Chondrocyte (in vitro differentiated cells): ENCODE measurements around the gene CFAP119. TPM values are rescaled to one million over a fixed set of nuclear protein-coding genes. Genes with fewer than 3 reads are reported as not detected.

Experiments
- DNase-seq: peaks from one replicate; pipeline ENCODE4 v3.0.0; 2021; ENCODE audit warnings: mixed read lengths, low spot score
- H3K27ac Mint-ChIP-seq: one replicate; pipeline ENCODE4 v1.8.0; 2021; ENCODE audit warnings: mild to moderate bottlenecking, moderate library complexity, mixed read lengths; ENCODE audit not compliant: unreplicated experiment
- H3K27me3 Mint-ChIP-seq: 2 replicates; pipeline ENCODE4 v1.8.0; 2021; ENCODE audit warnings: low read depth, mixed read lengths
- H3K36me3 Mint-ChIP-seq: 2 replicates; pipeline ENCODE4 v1.8.0; 2021; ENCODE audit warnings: low read depth, mixed read lengths
- H3K4me1 Mint-ChIP-seq: 2 replicates; pipeline ENCODE4 v1.8.0; 2021; ENCODE audit warnings: low read depth, mild to moderate bottlenecking, mixed read lengths
- H3K4me3 Mint-ChIP-seq: one replicate; pipeline ENCODE4 v1.8.0; 2021; ENCODE audit warnings: mild to moderate bottlenecking, moderate library complexity, mixed read lengths; ENCODE audit not compliant: unreplicated experiment
- H3K9me3 Mint-ChIP-seq: 2 replicates; pipeline ENCODE4 v1.8.0; 2021; ENCODE audit warnings: low read depth, mixed read lengths
- total RNA-seq: library from RNA; stranded (reverse); gene quantifications from 3 replicates; pipeline ENCODE4 v1.2.1, GENCODE V29; 2021
- TF ChIP-seq, protein P1 (sequence below): fragments of 200-600 bp; sonication (generic); IDR thresholded peaks from 2 replicates; pipeline ENCODE4 v1.5.0; 2021; ENCODE audit warnings: antibody characterized with exemption, mild to moderate bottlenecking, moderate library complexity

The CFAP119 gene
- total RNA-seq, 1 donor from 2014 or later, result 6.3 TPM

GRCh38 chr16:30721606-30722005 is 40.3 kb downstream of the CFAP119 start:
- no peak for DNase-seq
- H3K4me3 Mint-ChIP-seq, result no peak overlapping the region

GRCh38 chr16:30721167-30721566 is 40.7 kb downstream of the CFAP119 start:
- Mint-ChIP-seq H3K36me3 (peaks cover 49% of the 10 kb centered on the region), H3K27ac (peak overlapping the region; percentile 27), H3K27me3 (no peaks in the 10 kb centered on the region), H3K4me1 (no peaks in the 10 kb centered on the region), H3K4me3 (no peak overlapping the region), H3K9me3 (no peaks in the 10 kb centered on the region)
- TF ChIP-seq, protein P1, sequence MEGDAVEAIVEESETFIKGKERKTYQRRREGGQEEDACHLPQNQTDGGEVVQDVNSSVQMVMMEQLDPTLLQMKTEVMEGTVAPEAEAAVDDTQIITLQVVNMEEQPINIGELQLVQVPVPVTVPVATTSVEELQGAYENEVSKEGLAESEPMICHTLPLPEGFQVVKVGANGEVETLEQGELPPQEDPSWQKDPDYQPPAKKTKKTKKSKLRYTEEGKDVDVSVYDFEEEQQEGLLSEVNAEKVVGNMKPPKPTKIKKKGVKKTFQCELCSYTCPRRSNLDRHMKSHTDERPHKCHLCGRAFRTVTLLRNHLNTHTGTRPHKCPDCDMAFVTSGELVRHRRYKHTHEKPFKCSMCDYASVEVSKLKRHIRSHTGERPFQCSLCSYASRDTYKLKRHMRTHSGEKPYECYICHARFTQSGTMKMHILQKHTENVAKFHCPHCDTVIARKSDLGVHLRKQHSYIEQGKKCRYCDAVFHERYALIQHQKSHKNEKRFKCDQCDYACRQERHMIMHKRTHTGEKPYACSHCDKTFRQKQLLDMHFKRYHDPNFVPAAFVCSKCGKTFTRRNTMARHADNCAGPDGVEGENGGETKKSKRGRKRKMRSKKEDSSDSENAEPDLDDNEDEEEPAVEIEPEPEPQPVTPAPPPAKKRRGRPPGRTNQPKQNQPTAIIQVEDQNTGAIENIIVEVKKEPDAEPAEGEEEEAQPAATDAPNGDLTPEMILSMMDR, result no peak
- DNase-seq, result peak; percentile 76

More at GRCh38 chr16:30721606-30722005, 40.3 kb downstream of the CFAP119 start:
- TF ChIP-seq, protein P1, result no peak
- Mint-ChIP-seq H3K4me1 (no peaks in the 10 kb centered on the region), H3K27ac (no peak overlapping the region), H3K36me3 (peaks cover 45% of the 10 kb centered on the region), H3K27me3 (no peaks in the 10 kb centered on the region), H3K9me3 (no peaks in the 10 kb centered on the region)

DNA sequence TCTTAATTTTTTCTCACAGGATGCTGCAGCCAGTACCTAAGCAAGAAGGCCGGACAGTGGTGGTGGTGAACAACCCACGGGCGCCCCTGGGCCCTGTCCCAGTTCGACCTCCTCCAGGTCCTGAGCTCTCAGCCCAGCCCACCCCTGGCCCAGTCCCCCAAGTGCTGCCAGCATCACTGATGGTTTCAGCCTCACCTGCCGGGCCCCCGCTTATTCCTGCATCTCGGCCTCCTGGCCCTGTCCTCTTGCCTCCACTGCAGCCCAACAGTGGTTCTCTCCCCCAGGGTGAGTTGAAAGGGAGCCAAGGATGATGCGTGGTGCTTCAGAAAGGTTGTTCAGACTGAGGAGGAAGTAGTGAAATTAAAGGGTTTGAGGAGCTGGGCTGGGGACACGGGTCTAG is 41.2 kb downstream of the CFAP119 start:
- Mint-ChIP-seq H3K27me3 (no peaks in the 10 kb centered on the region), H3K27ac (no peak overlapping the region), H3K36me3 (peaks cover 54% of the 10 kb centered on the region), H3K4me1 (no peaks in the 10 kb centered on the region), H3K4me3 (no peak overlapping the region), H3K9me3 (no peaks in the 10 kb centered on the region)
- peak; percentile 82 for DNase-seq
- TF ChIP-seq, protein P1, result no peak

DNA sequence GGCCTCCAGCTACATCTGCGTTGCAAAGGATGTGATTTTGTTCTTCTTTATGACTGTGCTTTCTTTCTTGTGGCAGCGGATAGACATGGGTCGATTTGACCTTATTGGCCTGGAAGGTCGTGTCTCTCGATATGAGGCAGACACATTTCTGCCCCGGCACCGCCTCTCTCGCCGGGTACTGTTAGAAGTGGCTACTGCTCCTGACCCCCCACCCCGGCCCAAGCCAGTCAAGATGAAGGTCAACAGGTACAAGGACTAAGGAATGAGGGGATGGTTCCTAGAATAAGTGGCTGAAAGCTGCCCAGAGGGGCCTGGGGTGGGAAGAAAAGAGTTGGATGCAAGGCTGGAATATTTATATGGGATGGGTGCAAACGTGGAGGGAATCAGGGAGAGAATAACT is 41.8 kb downstream of the CFAP119 start:
- Mint-ChIP-seq H3K4me1 (peaks cover 2% of the 10 kb centered on the region), H3K27ac (no peak overlapping the region), H3K36me3 (peaks cover 57% of the 10 kb centered on the region), H3K9me3 (no peaks in the 10 kb centered on the region), H3K4me3 (no peak overlapping the region), H3K27me3 (no peaks in the 10 kb centered on the region)
- peak; percentile 65 for DNase-seq
- TF ChIP-seq, protein P1, result no peak

DNA sequence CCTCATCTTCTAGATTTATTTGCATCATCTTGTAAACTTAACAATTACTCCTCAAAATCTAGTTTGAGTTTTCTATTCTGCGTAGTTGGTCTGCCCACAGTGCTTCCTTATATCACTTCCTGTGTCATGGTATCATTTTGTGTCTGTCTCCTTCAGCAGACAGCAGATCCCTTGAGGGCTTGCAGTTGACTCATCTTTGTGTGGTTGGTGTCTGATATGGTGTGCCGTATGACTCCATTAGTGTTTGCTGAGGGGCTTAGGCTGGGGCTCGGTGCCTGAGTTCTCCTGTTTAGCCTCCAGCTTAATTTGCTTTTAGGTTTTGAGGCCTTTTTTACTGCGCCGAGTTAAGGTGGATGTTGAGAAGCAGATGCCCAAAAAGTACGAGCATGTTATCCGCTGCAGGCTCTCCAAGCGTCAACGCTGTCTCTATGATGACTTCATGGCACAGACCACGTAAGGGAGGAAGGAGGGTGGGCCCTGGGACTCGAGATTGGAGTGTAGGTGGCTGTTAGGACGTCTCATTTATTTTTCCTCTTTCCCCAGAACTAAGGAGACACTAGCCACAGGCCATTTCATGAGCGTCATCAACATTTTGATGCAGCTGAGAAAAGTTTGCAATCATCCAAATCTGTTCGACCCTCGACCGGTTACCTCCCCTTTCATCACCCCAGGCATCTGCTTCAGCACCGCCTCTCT is 46.0 kb downstream of the CFAP119 start:
- Mint-ChIP-seq H3K4me3 (no peak overlapping the region), H3K9me3 (no peaks in the 10 kb centered on the region), H3K36me3 (peaks cover 56% of the 10 kb centered on the region), H3K27ac (no peak overlapping the region), H3K4me1 (peaks cover 6% of the 10 kb centered on the region), H3K27me3 (no peaks in the 10 kb centered on the region)
- TF ChIP-seq, protein P1, result no peak
- no peak for DNase-seq
